Colonic mucosa (tissue), 4 donors: Measurements from ENCODE around the gene GTF3C5. TPM values are rescaled to one million over a fixed set of nuclear protein-coding genes. Genes with fewer than 3 reads are reported as not detected.

Experiments used
- DNase-seq: peaks from one replicate; pipeline ENCODE4 v3.0.0-alpha.2; 2020
- H3K27ac ChIP-seq: fragments of 200-600 bp; one replicate; pipeline ENCODE4 v1.8.0; 2021
- H3K27me3 ChIP-seq: fragments of 200-600 bp; one replicate; pipeline ENCODE4 v1.8.0; 2021
- H3K36me3 ChIP-seq: fragments of 200-600 bp; one replicate; pipeline ENCODE4 v1.8.0; 2021
- H3K4me1 ChIP-seq: fragments of 200-600 bp; one replicate; pipeline ENCODE4 v1.8.0; 2021; ENCODE audit warnings: mild to moderate bottlenecking
- H3K4me3 ChIP-seq: fragments of 200-600 bp; one replicate; pipeline ENCODE4 v1.8.0; 2021
- H3K9ac ChIP-seq, 2 donors: one replicate each; pipeline ENCODE4 v1.7.0; 2013; ENCODE audit warnings: control low read depth in 2 of 2, low read depth in 2 of 2, low read length in 2 of 2
- H3K9me3 ChIP-seq: fragments of 200-600 bp; one replicate; pipeline ENCODE4 v1.8.0; 2021
- CTCF ChIP-seq: fragments of 200-600 bp; IDR thresholded peaks from one replicate; pipeline ENCODE4 v1.8.0; 2022; ENCODE audit warnings: antibody characterized with exemption, mild to moderate bottlenecking
- intact Hi-C: fragments of 100-400 bp; cut with DNase I; formaldehyde crosslinking; loops from one replicate; pipeline ENCODE4 v1.14.1; 2022
- total RNA-seq, 2 donors: library from RNA; stranded (reverse); fragmentation: NEBNext Ultra II Directional in 1 of 2; extraction: Animal tissue kit (Norgen Biotek cat#: 25700) in 1 of 2; gene quantifications; one replicate each; pipeline ENCODE4 v1.2.1, GENCODE V29; 2021
- donor health status: healthy.
- donor health status: DM: no; HTN: no; CAD: no.
- donor health status: DM: no; HTN: no; CAD: no.

Gene GTF3C5
- total RNA-seq, 2 donors from 2014 or later: 42.3 to 70.9 TPM

GRCh38 chr9:133050781-133051180, 20.0 kb downstream of the GTF3C5 start:
- Histone ChIP-seq H3K4me3 (no peak overlapping the region), H3K36me3 (no peaks in the 10 kb centered on the region), H3K9me3 (no peaks in the 10 kb centered on the region), H3K4me1 (peaks cover 3% of the 10 kb centered on the region), H3K27me3 (no peaks in the 10 kb centered on the region), H3K9ac (no peak overlapping the region), H3K27ac (no peak overlapping the region)
- DNase-seq: peak; percentile 80
- TF ChIP-seq CTCF: no peak
- intact Hi-C loops: no loop called here

- intact Hi-C loops: no loop called here
- H3K27me3 ChIP-seq: no peaks in the 10 kb centered on the region
- no peak for DNase-seq
- H3K9ac ChIP-seq: peak overlapping the region in 1 of 2 donors; percentile 34
- no peak for TF ChIP-seq CTCF
- H3K4me3 ChIP-seq: no peak overlapping the region
- H3K27ac ChIP-seq: no peak overlapping the region
- no peaks in the 10 kb centered on the region for H3K36me3 ChIP-seq
- H3K9me3 ChIP-seq: no peaks in the 10 kb centered on the region
- H3K4me1 ChIP-seq: peaks cover 3% of the 10 kb centered on the region
These were observed 20.6 kb downstream of the GTF3C5 start for GRCh38 chr9:133051281-133051900.

GRCh38 chr9:133051966-133052539, 21.3 kb downstream of the GTF3C5 start:
- no peak overlapping the region for H3K9ac ChIP-seq
- peaks cover 3% of the 10 kb centered on the region for H3K4me1 ChIP-seq
- H3K9me3 ChIP-seq: no peaks in the 10 kb centered on the region
- DNase-seq: no peak
- intact Hi-C loops: no loop called here
- H3K4me3 ChIP-seq: no peak overlapping the region
- H3K27me3 ChIP-seq: no peaks in the 10 kb centered on the region
- no peak overlapping the region for H3K27ac ChIP-seq
- no peak for TF ChIP-seq CTCF
- no peaks in the 10 kb centered on the region for H3K36me3 ChIP-seq

GRCh38 chr9:133054194-133054890, 23.5 kb downstream of the GTF3C5 start:
- Histone ChIP-seq H3K9ac (no peak overlapping the region), H3K4me1 (peaks cover 3% of the 10 kb centered on the region), H3K27me3 (no peaks in the 10 kb centered on the region), H3K9me3 (no peaks in the 10 kb centered on the region), H3K27ac (no peak overlapping the region), H3K36me3 (no peaks in the 10 kb centered on the region), H3K4me3 (no peak overlapping the region)
- intact Hi-C loops: no loop called here
- TF ChIP-seq CTCF: no peak
- no peak for DNase-seq

- intact Hi-C loops: no loop called here
- Histone ChIP-seq H3K36me3 (no peaks in the 10 kb centered on the region), H3K4me1 (peaks cover 3% of the 10 kb centered on the region)
These were observed 24.2 kb downstream of the GTF3C5 start for GRCh38 chr9:133054966-133055365.

More at GRCh38 chr9:133054966-133055365, 24.2 kb downstream of the GTF3C5 start:
- no peak overlapping the region for H3K9ac ChIP-seq
- H3K4me3 ChIP-seq: no peak overlapping the region
- no peaks in the 10 kb centered on the region for H3K9me3 ChIP-seq
- no peak for TF ChIP-seq CTCF
- no peaks in the 10 kb centered on the region for H3K27me3 ChIP-seq
- no peak overlapping the region for H3K27ac ChIP-seq
- no peak for DNase-seq
